ENCODE measurements around the gene OR2A14. TPM values are rescaled to one million over a fixed set of nuclear protein-coding genes. Genes with fewer than 3 reads are reported as not detected.

The OR2A14 gene
- total and polyA plus RNA-seq, 12 donors, result not detected

GRCh38 chr7:144102041-144102440, 20.9 kb upstream of the OR2A14 start:
- Histone ChIP-seq H3K36me3 (no peaks in the 10 kb centered on the region), H3K9me3 (peaks cover 0 to 5% (median 0%) of the 10 kb centered on the region in 11 donors), H3K27ac (no peak overlapping the region), H3K27me3 (no peaks in the 10 kb centered on the region), H3K4me3 (no peak overlapping the region), H3K4me1 (no peaks in the 10 kb centered on the region)
- intact Hi-C loops (cut with DNase I), result loop anchor here in 1 of 10 donors (10.0 kb wide), 1 partner anchor 67 kb away; no protein-coding TSS in a partner anchor
- DNase-seq (no peak), ATAC-seq (no peak)
- TF ChIP-seq CTCF (IDR thresholded peaks at IDR 0.05), result no peak

- no peak for TF ChIP-seq CTCF (IDR thresholded peaks at IDR 0.05)
- Histone ChIP-seq H3K36me3 (no peaks in the 10 kb centered on the region), H3K4me1 (no peaks in the 10 kb centered on the region), H3K27ac (no peak overlapping the region), H3K9me3 (no peaks in the 10 kb centered on the region), H3K4me3 (no peak overlapping the region), H3K27me3 (no peaks in the 10 kb centered on the region)
- ATAC-seq, result no peak
- intact Hi-C loops (cut with DNase I), result loop anchor here in 1 of 10 donors (10.0 kb wide), 1 partner anchor 70 kb away; no protein-coding TSS in a partner anchor
- DNase-seq, result no peak
Measured at GRCh38 chr7:144105211-144105610, 17.8 kb upstream of the OR2A14 start.

GRCh38 chr7:144109283-144109682, 13.7 kb upstream of the OR2A14 start, which contains the start of gene OR2A2:
OR2A2 (plus strand) TSS chr7:144109583; CDS start chr7:144109583, 0 bp downstream.
- Histone ChIP-seq H3K27me3 (no peaks in the 10 kb centered on the region), H3K36me3 (no peaks in the 10 kb centered on the region), H3K4me1 (no peaks in the 10 kb centered on the region), H3K4me3 (no peak within 1 kb of the TSS), H3K9me3 (no peaks in the 10 kb centered on the region), H3K27ac (no peak within 1 kb of the TSS)
- intact Hi-C loops (cut with DNase I), result loop anchor here in 1 of 10 donors (10.0 kb wide), 1 partner anchor 74 kb away; no protein-coding TSS in a partner anchor
- no peak for DNase-seq
- WGBS, 2 donors, result 85 to 95% methylated on average over 2 of the region's 2 CpGs
- ATAC-seq, result no peak
- TF ChIP-seq CTCF (IDR thresholded peaks at IDR 0.05), result no peak

GRCh38 chr7:144110272-144110671, 12.7 kb upstream of the OR2A14 start:
- no peak overlapping the region for H3K27ac ChIP-seq
- TF ChIP-seq CTCF (IDR thresholded peaks at IDR 0.05), result no peak
- no peak for DNase-seq
- H3K4me3 ChIP-seq, result no peak overlapping the region
- ATAC-seq, result no peak
- intact Hi-C loops (cut with DNase I), result no loop called here
- H3K36me3 ChIP-seq, result no peaks in the 10 kb centered on the region
- no peaks in the 10 kb centered on the region for H3K27me3 ChIP-seq
- no peaks in the 10 kb centered on the region for H3K4me1 ChIP-seq
- no peaks in the 10 kb centered on the region for H3K9me3 ChIP-seq
- 73% methylated on average over 5 of the region's 5 CpGs for WGBS, 2 donors
